Measurements from ENCODE around the gene NIBAN1. TPM values are rescaled to one million over a fixed set of nuclear protein-coding genes. Genes with fewer than 3 reads are reported as not detected.

NIBAN1 gene
- total RNA-seq, 1 experiment from 2014 or later: 5.9 TPM

- Histone ChIP-seq H2BK120ac (ENCODE audit: low read depth, low read length, poor library complexity, severe bottlenecking) (no peak overlapping the region), H3K9ac (ENCODE audit: extremely low read depth, insufficient read length, low read length) (no peak overlapping the region), H2BK12ac (ENCODE audit: insufficient read length, low read depth, low read length) (no peak overlapping the region), H2BK20ac (ENCODE audit: low read depth, low read length, poor library complexity, severe bottlenecking) (no peak overlapping the region), H4K5ac (ENCODE audit: insufficient read length, low read depth, low read length) (no peak overlapping the region), H4K20me1 (ENCODE audit: control insufficient read depth, insufficient read depth, insufficient read length) (no peaks in the 10 kb centered on the region), H3K9me3 (ENCODE audit: control insufficient read depth, low read depth, low read length) (no peaks in the 10 kb centered on the region), H3K79me2 (ENCODE audit: insufficient read depth, low read length) (no peaks in the 10 kb centered on the region), H2BK15ac (ENCODE audit: low read depth, low read length) (no peak overlapping the region), H2AK5ac (ENCODE audit: insufficient read length, low read length) (no peak overlapping the region), H3K14ac (ENCODE audit: insufficient read depth, low read length) (no peak overlapping the region), H3K4ac (ENCODE audit: low read depth, low read length) (no peak overlapping the region), H3K27me3 (ENCODE audit: insufficient read depth, low read length) (no peaks in the 10 kb centered on the region), H3K79me1 (ENCODE audit: insufficient read depth, low read depth, low read length, poor library complexity, severe bottlenecking) (no peaks in the 10 kb centered on the region), H2AFZ (ENCODE audit: low read length) (no peak overlapping the region), H2BK5ac (ENCODE audit: insufficient read length, low read length) (no peak overlapping the region), H3K4me1 (ENCODE audit: insufficient read depth, low read length) (no peaks in the 10 kb centered on the region), H3K27ac (ENCODE audit: insufficient read length, low read depth, low read length) (no peak overlapping the region), H4K91ac (ENCODE audit: insufficient read length, low read depth, low read length) (no peak overlapping the region), H3T11ph (ENCODE audit: low read length) (no peak overlapping the region), H3K4me2 (ENCODE audit: insufficient read depth, insufficient read length, low read length) (no peak overlapping the region), H3K23ac (ENCODE audit: insufficient read length, low read depth, low read length) (no peak overlapping the region), H3K18ac (ENCODE audit: insufficient read length, low read depth, low read length) (no peak overlapping the region), H4K8ac (replicated peaks; ENCODE audit: insufficient read length, low read depth, low read length) (no peak overlapping the region), H3K23me2 (ENCODE audit: insufficient read length, low read depth, low read length, poor library complexity, severe bottlenecking) (no peaks in the 10 kb centered on the region), H3K56ac (ENCODE audit: insufficient read length, low read depth, low read length) (no peak overlapping the region)
- Mint-ChIP-seq H3K9me3 (no peaks in the 10 kb centered on the region; a peak in 1 of 5 replicates), H3K36me3 (ENCODE audit: insufficient read depth in 1 of 3, low read depth in 3 of 3) (peaks cover 0 to 9% (median 1%) of the 10 kb centered on the region in 3 experiments; a peak in 3 of 7 replicates), H3K4me3 (no peak overlapping the region), H3K4me1 (peaks cover 0 to 2% of the 10 kb centered on the region in 2 experiments; a peak in 1 of 4 replicates), H3K27ac (no peak overlapping the region), H3K27me3 (ENCODE audit: low read depth) (no peaks in the 10 kb centered on the region)
- DNase-seq: no peak
- TF ChIP-seq CTCF (conservative IDR thresholded peaks at IDR 0.05): no peak
- WGBS (ENCODE audit: extremely low coverage, insufficient read length, low lambda C conversion rate): no CpG with 5 or more reads among the region's 4 CpGs
These were observed 44.1 kb downstream of the NIBAN1 start for GRCh38 chr1:184930232-184930631.

Data from H9 (cell line).